Tibial nerve (tissue), 4 donors: ENCODE results near the gene MAMDC2. TPM values are rescaled to one million over a fixed set of nuclear protein-coding genes. Genes with fewer than 3 reads are reported as not detected.

ENCODE experiments used
- DNase-seq, 2 donors: peaks; one replicate each; pipeline ENCODE4 v3.0.0-alpha.2; 2019; ENCODE audit warnings: low spot score in 2 of 2
- H3K27ac ChIP-seq, 4 donors: fragments of 200-600 bp; sonication (generic) in 3 of 4; one replicate each; pipeline ENCODE4 v1.5.1; 2017 to 2019; ENCODE audit warnings: mild to moderate bottlenecking in 1 of 4
- H3K27me3 ChIP-seq, 2 donors: fragments of 200-600 bp; sonication (generic) in 1 of 2; one replicate each; pipeline versions ENCODE4 v1.5.1 to v1.6.0; 2017 to 2019
- H3K36me3 ChIP-seq, 3 donors: fragments of 200-600 bp; sonication (generic); one replicate each; pipeline ENCODE4 v1.5.1; 2018 to 2019
- H3K4me1 ChIP-seq, 4 donors: fragments of 200-600 bp; sonication (generic) in 3 of 4; one replicate each; pipeline ENCODE4 v1.5.1; 2017 to 2019
- H3K4me3 ChIP-seq, 4 donors: fragments of 200-600 bp; sonication (generic) in 3 of 4; one replicate each; pipeline ENCODE4 v1.5.1; 2017 to 2019; ENCODE audit warnings: mild to moderate bottlenecking in 1 of 4, moderate library complexity in 1 of 4
- H3K9me3 ChIP-seq, 4 donors: fragments of 200-600 bp; sonication (generic) in 3 of 4; one replicate each; pipeline ENCODE4 v1.5.1; 2017 to 2019
- CTCF ChIP-seq, 5 experiments: fragments of 200-600 bp in 3 of 5; fragments of 450-650 bp in 2 of 5; sonication (generic) in 3 of 5; IDR thresholded peaks; one replicate each; pipeline ENCODE4 v1.5.1; 2016 to 2019; ENCODE audit warnings: antibody characterized with exemption in 5 of 5, mild to moderate bottlenecking in 3 of 5, moderate library complexity in 2 of 5
- EP300 ChIP-seq, 2 donors: sonication (generic); formaldehyde crosslinking; IDR thresholded peaks; one replicate each; pipeline ENCODE4 v1.6.1; 2017; ENCODE audit warnings: antibody characterized with exemption in 2 of 2, mild to moderate bottlenecking in 1 of 2
- POLR2A ChIP-seq, 2 donors: fragments of 450-650 bp; IDR thresholded peaks; one replicate each; pipeline ENCODE4 v1.6.1; 2017; ENCODE audit warnings: antibody characterized with exemption in 2 of 2, mild to moderate bottlenecking in 2 of 2, moderate library complexity in 2 of 2
- WGBS, 2 donors: methylation state at CpG; one replicate each; pipeline ENCODE4 v1.1.5; 2018; 5-methylcytosine and 5-hydroxymethylcytosine counted together
- total RNA-seq, 4 donors: library from RNA; depleted of rRNA; stranded (reverse); fragments of >200 nt; gene quantifications; one replicate each; pipeline ENCODE4 v1.1.0, GENCODE V29; 2016

The MAMDC2 gene
- total RNA-seq, 4 donors from 2014 or later = 24.9 to 75.9 (median 60.8) TPM

GRCh38 chr9:70119786-70120185 is 76.1 kb downstream of the MAMDC2 start:
- TF ChIP-seq EP300 (IDR thresholded peaks at IDR 0.05) (no peak), POLR2A (IDR thresholded peaks at IDR 0.05) (no peak)
- Histone ChIP-seq H3K4me1 (peaks cover 0 to 13% (median 0%) of the 10 kb centered on the region in 4 donors), H3K4me3 (no peak overlapping the region), H3K27me3 (no peaks in the 10 kb centered on the region), H3K27ac (no peak overlapping the region), H3K9me3 (no peaks in the 10 kb centered on the region), H3K36me3 (peaks cover 0 to 36% (median 0%) of the 10 kb centered on the region in 3 donors)
- no peak for DNase-seq
- 92 to 100% methylated on average over 2 of the region's 2 CpGs for WGBS, 2 donors

DNA sequence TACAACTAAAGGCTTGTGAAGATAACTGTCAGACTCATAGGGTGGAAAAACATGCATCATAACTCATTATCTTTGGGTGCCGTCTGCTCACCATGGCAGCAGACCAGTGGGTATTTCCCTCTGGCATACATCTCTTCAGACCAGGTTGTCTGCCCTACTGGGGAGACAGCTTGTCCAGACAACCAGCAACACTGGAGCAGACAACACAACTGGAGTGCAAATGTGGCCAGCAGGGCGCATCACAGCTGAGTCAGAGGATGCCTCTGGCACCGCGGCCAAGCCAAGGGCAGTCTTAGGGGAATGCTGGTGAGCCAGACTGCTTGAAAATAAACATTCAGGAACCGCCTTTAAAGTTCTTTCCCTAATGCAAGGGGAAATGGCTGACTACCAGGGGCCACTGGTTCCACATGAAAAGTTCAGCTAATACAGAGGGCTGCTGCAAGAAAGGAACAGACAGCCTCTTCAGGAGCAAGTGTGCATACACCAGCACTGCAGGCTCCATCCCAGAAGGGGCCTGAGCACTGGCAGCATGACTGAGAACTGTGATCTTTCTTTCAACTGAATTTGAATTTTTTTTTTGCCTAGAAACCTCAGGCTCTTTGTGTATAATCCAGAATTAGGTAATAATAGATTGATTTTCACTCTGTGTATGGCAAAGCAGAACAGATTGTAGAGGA is 77.3 kb downstream of the MAMDC2 start:
- TF ChIP-seq POLR2A (IDR thresholded peaks at IDR 0.05) (no peak), EP300 (IDR thresholded peaks at IDR 0.05) (no peak), CTCF (IDR thresholded peaks at IDR 0.05) (peak in 1 of 5 experiments; percentile 6)
- DNase-seq = peak; percentile 50 to 59
- Histone ChIP-seq H3K4me3 (no peak overlapping the region), H3K4me1 (peaks cover 0 to 13% (median 0%) of the 10 kb centered on the region in 4 donors), H3K27ac (peak overlapping the region in 2 of 4 donors; percentile 24 to 25), H3K9me3 (no peaks in the 10 kb centered on the region), H3K27me3 (no peaks in the 10 kb centered on the region), H3K36me3 (peaks cover 0 to 40% (median 0%) of the 10 kb centered on the region in 3 donors)
- WGBS, 2 donors = 48 to 62% methylated on average over 5 of the region's 5 CpGs

DNA sequence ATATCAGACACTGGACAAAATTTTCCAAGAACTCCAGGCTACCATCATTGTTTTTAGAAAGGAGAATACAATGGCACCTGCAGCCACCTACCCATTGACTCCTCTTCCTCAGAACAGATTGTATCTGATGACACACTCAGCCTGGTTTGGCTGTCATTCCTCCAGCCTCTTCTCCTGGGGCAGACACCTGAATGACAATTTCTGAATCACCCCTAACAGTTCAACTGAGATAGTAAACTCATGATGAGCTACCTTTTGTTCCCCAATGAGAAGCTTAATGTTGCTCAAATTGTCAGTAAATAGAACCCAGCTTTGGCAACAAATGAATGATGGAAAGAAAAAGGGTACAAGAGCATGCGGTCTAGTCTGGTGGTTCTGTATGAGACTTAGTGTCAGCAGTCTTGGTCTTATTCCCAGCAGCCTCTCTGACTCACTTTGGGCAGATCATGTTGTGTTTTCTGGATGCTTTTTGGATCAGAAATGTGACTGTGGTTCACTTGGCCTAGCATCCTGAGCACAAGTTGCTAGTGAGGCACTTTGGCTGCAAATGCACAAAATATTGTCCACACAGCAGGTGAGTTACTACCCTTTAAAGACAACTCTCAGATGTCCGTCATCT is 78.3 kb downstream of the MAMDC2 start:
- TF ChIP-seq EP300 (IDR thresholded peaks at IDR 0.05) = peak in 1 of 2 donors; percentile 30
- TF ChIP-seq POLR2A (IDR thresholded peaks at IDR 0.05) = no peak
- no peaks in the 10 kb centered on the region for H3K9me3 ChIP-seq
- H3K4me1 ChIP-seq = peaks cover 0 to 13% (median 0%) of the 10 kb centered on the region in 4 donors
- DNase-seq = no peak
- H3K4me3 ChIP-seq = no peak overlapping the region
- peak overlapping the region in 2 of 4 donors; percentile 12 to 25 for H3K27ac ChIP-seq
- no peaks in the 10 kb centered on the region for H3K27me3 ChIP-seq
- peaks cover 0 to 46% (median 0%) of the 10 kb centered on the region in 3 donors for H3K36me3 ChIP-seq
- WGBS, 2 donors = 47 to 50% methylated on average over 2 of the region's 2 CpGs

GRCh38 chr9:70123695-70124094 is 80.0 kb downstream of the MAMDC2 start:
- peaks cover 0 to 57% (median 0%) of the 10 kb centered on the region in 3 donors for H3K36me3 ChIP-seq
- WGBS, 2 donors = 75 to 86% methylated on average over 4 of the region's 4 CpGs

DNA sequence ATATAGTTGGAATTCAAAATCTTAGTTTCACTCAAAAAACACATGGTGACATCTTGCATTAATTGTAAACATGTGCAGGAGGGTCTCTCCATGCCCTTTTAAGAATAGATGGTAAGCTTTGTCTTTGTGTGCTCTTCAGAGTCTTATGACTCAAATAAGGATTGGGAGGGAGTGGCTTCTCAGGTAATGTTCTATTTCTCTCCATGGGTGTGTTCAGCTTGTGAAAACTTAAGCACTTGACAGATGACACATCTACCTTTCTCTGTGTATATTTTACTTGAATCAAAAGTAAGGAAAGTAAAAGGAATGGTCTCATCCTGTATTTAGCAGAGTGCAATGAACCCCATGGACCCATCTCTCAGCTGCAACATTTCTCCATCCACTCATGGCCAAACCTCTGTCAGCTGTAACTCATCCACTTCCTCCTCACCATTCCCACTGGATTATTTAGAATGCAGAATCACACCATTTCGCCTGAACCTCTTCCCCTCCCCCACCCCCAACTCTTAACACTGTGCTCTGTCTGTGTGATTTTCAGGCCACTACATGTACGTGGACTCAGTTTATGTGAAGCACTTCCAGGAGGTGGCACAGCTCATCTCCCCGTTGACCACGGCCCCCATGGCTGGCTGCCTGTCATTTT is 82.1 kb downstream of the MAMDC2 start:
- H3K27me3 ChIP-seq = no peaks in the 10 kb centered on the region
- H3K27ac ChIP-seq = no peak overlapping the region
- 76 to 79% methylated on average over 4 of the region's 4 CpGs for WGBS, 2 donors
- no peaks in the 10 kb centered on the region for H3K9me3 ChIP-seq
- TF ChIP-seq CTCF (IDR thresholded peaks at IDR 0.05) = no peak
- no peak for TF ChIP-seq POLR2A (IDR thresholded peaks at IDR 0.05)
- no peak for TF ChIP-seq EP300 (IDR thresholded peaks at IDR 0.05)
- H3K4me3 ChIP-seq = no peak overlapping the region
- H3K4me1 ChIP-seq = peaks cover 0 to 9% (median 0%) of the 10 kb centered on the region in 4 donors
- peaks cover 0 to 56% (median 0%) of the 10 kb centered on the region in 3 donors for H3K36me3 ChIP-seq
- DNase-seq = no peak

More at GRCh38 chr9:70123695-70124094, 80.0 kb downstream of the MAMDC2 start:
- TF ChIP-seq EP300 (IDR thresholded peaks at IDR 0.05) = no peak
- TF ChIP-seq POLR2A (IDR thresholded peaks at IDR 0.05) = no peak
- TF ChIP-seq CTCF (IDR thresholded peaks at IDR 0.05) = no peak
- no peak for DNase-seq
- H3K9me3 ChIP-seq = no peaks in the 10 kb centered on the region
- H3K4me1 ChIP-seq = peaks cover 0 to 13% (median 0%) of the 10 kb centered on the region in 4 donors
- no peaks in the 10 kb centered on the region for H3K27me3 ChIP-seq
- H3K27ac ChIP-seq = no peak overlapping the region
- H3K4me3 ChIP-seq = no peak overlapping the region
